ENCODE measurements around the gene SPATA3.

The SPATA3 gene

DNA sequence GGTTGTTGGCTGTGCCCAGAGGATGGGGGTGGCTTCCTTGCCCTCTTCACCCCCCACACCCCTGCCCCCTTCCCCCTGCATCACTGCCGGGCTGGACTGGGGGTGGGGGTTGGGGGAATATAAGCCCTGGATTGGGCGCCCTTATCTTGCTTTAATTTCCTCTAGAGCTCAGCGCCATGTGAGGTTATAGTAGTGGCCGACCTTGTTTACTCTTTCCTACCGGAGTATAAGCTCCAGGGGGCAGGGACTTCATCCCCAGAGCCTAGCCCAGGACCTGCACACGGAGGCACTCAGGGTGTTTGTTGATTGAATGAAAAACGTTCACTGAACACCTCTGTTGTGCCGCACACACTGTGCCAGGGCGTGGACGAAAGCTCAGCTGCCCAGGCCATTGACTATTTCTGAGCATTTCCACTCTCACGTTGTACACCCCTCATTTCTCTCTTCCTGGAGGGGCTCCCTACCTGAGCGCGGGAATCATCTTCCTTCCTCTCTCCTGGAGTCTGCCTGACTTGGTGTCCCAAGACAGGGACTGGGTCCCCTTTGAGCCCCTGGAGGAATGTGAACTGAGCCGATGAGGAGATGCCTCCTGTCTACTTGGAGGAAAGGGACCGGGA, 9.3 kb upstream of the SPATA3 start:
- H3K4me3 ChIP-seq (ENCODE audit: low read depth, low read length), result peak overlapping the region; percentile 50
- TF ChIP-seq, protein P1, sequence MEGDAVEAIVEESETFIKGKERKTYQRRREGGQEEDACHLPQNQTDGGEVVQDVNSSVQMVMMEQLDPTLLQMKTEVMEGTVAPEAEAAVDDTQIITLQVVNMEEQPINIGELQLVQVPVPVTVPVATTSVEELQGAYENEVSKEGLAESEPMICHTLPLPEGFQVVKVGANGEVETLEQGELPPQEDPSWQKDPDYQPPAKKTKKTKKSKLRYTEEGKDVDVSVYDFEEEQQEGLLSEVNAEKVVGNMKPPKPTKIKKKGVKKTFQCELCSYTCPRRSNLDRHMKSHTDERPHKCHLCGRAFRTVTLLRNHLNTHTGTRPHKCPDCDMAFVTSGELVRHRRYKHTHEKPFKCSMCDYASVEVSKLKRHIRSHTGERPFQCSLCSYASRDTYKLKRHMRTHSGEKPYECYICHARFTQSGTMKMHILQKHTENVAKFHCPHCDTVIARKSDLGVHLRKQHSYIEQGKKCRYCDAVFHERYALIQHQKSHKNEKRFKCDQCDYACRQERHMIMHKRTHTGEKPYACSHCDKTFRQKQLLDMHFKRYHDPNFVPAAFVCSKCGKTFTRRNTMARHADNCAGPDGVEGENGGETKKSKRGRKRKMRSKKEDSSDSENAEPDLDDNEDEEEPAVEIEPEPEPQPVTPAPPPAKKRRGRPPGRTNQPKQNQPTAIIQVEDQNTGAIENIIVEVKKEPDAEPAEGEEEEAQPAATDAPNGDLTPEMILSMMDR (IDR thresholded peaks at IDR 0.05; ENCODE audit: low read depth, low read length), result no peak

DNA sequence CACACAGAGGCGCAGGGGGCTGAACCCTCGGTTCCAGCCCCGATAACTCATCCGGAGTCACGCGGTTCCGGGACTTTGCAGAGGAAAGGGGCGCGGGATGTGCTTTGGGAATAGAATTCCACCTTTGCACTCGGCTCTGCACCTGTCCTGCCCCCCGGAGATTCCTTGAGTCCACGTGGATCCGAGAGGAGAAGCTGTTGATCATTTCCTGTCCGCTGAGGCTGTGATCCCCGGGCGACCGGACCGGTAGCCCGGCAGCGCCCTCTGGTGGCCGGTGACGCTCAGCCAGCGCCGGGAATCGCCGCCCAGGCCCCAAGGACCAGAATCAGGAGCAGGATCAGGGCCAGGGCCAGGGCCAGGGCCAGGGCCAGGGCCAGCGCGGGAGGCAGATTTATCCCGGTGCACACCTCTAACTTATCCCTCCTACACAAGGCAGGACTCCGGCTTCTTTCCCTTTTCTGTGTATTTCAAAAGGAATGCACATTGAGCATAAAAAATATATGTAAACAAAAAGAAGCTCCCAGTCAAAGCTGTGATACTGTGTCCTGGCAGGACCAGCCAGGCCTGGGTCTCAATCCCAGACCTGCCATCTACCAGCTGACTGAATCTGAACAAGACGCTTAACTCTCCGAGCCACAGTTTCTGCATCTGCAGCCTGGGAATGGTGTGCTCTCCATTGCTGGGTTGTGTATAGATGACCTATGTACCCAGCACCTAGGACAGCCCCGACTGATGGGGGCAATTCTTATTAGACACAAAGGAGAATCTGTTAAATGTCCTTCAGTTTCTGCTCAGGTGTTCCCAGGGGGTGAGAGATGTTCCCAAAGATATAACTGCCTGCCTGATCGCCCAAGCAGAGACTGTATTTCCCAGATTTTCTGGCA, 8.5 kb upstream of the SPATA3 start:
- TF ChIP-seq, protein P1 (IDR thresholded peaks at IDR 0.05; ENCODE audit: low read depth, low read length), result peak; percentile 88
- peak overlapping the region; percentile 50 for H3K4me3 ChIP-seq (ENCODE audit: low read depth, low read length)

GRCh38 chr2:230989731-230990130, 6.2 kb upstream of the SPATA3 start:
- no peak overlapping the region for H3K4me3 ChIP-seq (ENCODE audit: low read depth, low read length)
- TF ChIP-seq, protein P1 (IDR thresholded peaks at IDR 0.05; ENCODE audit: low read depth, low read length), result no peak

DNA sequence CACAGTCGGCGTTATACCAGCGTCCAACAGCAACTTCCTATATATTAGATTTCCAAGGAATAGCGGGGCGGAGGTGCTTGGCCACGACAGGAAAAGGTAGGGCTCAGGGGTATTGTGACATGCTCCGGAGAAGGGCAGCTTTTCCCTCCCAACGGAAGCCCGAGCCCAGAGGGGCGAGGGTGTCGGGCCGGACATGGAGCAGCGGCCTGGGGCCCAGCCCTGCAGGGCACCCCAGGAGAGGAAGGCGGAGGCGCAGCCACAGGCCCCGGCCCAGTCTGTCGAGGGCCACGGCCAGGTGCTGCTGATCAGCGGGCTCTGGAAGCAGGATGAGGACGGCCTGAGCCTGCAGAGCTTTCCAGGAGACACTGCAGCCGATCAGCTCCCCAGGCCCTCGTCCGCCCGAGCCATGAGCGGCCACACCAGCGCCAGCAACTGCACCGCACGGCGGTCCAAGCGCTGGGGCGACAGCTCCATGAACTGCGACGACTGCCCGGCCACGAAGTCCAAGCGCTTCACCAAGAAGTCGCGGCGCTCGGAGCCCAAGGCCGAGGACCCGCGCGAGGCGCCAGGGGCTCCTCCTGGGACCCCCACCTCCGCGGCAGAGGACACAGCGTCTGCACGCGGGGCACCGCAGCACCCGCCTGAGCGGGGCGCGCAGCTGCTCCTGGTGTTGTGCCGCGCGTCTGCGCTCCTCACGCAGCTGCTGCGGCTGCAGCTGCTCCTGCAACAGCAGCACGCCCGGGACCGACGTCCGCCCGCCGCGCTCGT, 5.6 kb upstream of the SPATA3 start:
- TF ChIP-seq, protein P1 (IDR thresholded peaks at IDR 0.05; ENCODE audit: low read depth, low read length), result no peak

GRCh38 chr2:230990899-230991150, 5.1 kb upstream of the SPATA3 start:
- H3K4me3 ChIP-seq (ENCODE audit: low read depth, low read length), result no peak overlapping the region
- TF ChIP-seq, protein P1 (IDR thresholded peaks at IDR 0.05; ENCODE audit: low read depth, low read length), result no peak

More for the DNA sequence above, 5.6 kb upstream of the SPATA3 start:
- H3K4me3 ChIP-seq (ENCODE audit: low read depth, low read length), result no peak overlapping the region

DNA sequence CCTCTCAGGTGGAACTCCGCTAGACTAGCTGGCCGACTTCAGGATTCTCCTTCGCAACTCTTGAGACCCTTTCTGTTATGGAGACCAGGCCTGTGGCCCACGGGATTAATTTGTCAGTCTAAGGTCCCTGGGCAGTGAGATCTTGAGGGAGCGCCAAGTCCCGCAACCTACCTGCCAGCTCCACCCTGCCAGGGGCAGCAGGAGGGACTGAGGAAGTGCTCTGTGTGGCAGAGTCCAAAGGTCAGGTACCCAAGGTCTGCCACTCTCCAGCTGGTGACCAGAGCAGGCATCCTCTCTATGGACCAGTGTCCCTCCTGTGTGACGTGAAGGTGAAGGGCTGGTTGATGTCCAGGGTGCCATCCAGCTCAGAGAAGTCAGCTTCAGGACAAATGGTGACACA, 4.3 kb upstream of the SPATA3 start:
- H3K4me3 ChIP-seq (ENCODE audit: low read depth, low read length), result no peak overlapping the region
- TF ChIP-seq, protein P1 (IDR thresholded peaks at IDR 0.05; ENCODE audit: low read depth, low read length), result no peak

- H3K4me3 ChIP-seq (ENCODE audit: low read depth, low read length), result no peak overlapping the region
- TF ChIP-seq, protein P1 (IDR thresholded peaks at IDR 0.05; ENCODE audit: low read depth, low read length), result no peak
These were observed 740 bp downstream of the SPATA3 start for GRCh38 chr2:230996661-230997060.

Data from WI38 (cell line).